HEK293 (cell line): ENCODE data around the gene AHCY.

ENCODE experiments used
- CTCF ChIP-seq: fragments of 450-650 bp; formaldehyde crosslinking; IDR thresholded peaks from 2 replicates; pipeline ENCODE4 v1.5.1; 2016; ENCODE audit warnings: missing biosample characterization, missing genetic modification characterization
- KLF10 ChIP-seq: fragments of 450-650 bp; IDR thresholded peaks from 2 replicates; pipeline ENCODE4 v1.5.1; 2018; ENCODE audit warnings: missing biosample characterization, mild to moderate bottlenecking, missing genetic modification characterization
- MZF1 ChIP-seq: fragments of 450-650 bp; formaldehyde crosslinking; IDR thresholded peaks from 2 replicates; pipeline ENCODE4 v1.5.1; 2017; ENCODE audit warnings: missing biosample characterization, missing genetic modification characterization, borderline replicate concordance
- PRDM1 ChIP-seq: fragments of 450-650 bp; formaldehyde crosslinking; IDR thresholded peaks from 2 replicates; pipeline ENCODE4; 2016; ENCODE audit warnings: missing biosample characterization, missing genetic modification characterization
- TRIM28 ChIP-seq: IDR thresholded peaks from 2 replicates; pipeline ENCODE4 v1.6.1; 2011; ENCODE audit warnings: low read length, control low read depth, borderline replicate concordance
- YY1 ChIP-seq: fragments of 450-650 bp; formaldehyde crosslinking; IDR thresholded peaks from 2 replicates; pipeline ENCODE4 v1.5.1; 2018; ENCODE audit warnings: missing biosample characterization, missing genetic modification characterization
- ZFP37 ChIP-seq: fragments of 450-650 bp; formaldehyde crosslinking; IDR thresholded peaks from 2 replicates; pipeline ENCODE4 v1.5.1; 2016; ENCODE audit warnings: missing biosample characterization, missing genetic modification characterization
- ZNF274 ChIP-seq, 2 experiments: fragments of 200-500 bp in 1 of 2; fragments of 450-650 bp in 1 of 2; sonication (Bioruptor generic) in 1 of 2; formaldehyde crosslinking in 1 of 2; IDR thresholded peaks; 2 replicates each; pipeline versions ENCODE4 v1.5.1 to v1.6.1; 2014 to 2016; ENCODE audit warnings: borderline replicate concordance in 1 of 2, inconsistent platforms in 1 of 2, low read length in 1 of 2, missing biosample characterization in 1 of 2, missing genetic modification characterization in 1 of 2
- ZNF530 ChIP-seq: fragments of 450-650 bp; formaldehyde crosslinking; IDR thresholded peaks from 2 replicates; pipeline ENCODE4 v1.5.1; 2016; ENCODE audit warnings: low read depth, missing biosample characterization, missing genetic modification characterization
- ZNF558 ChIP-seq: fragments of 450-650 bp; formaldehyde crosslinking; IDR thresholded peaks from 2 replicates; pipeline ENCODE4 v1.5.1; 2016; ENCODE audit warnings: missing biosample characterization, missing genetic modification characterization
- ZNF561 ChIP-seq: fragments of 450-650 bp; IDR thresholded peaks from 2 replicates; pipeline ENCODE4 v1.5.1; 2018; ENCODE audit warnings: missing biosample characterization, missing genetic modification characterization, borderline replicate concordance
- TF ChIP-seq, protein P1 (sequence below): fragments of 450-650 bp; formaldehyde crosslinking; IDR thresholded peaks from 2 replicates; pipeline ENCODE4 v1.5.1; 2016; ENCODE audit warnings: missing biosample characterization, missing genetic modification characterization
- TF ChIP-seq, protein P2 (sequence below): fragments of 450-650 bp; formaldehyde crosslinking; IDR thresholded peaks from 2 replicates; pipeline ENCODE4 v1.5.1; 2016; ENCODE audit warnings: missing biosample characterization, missing genetic modification characterization

DNA sequence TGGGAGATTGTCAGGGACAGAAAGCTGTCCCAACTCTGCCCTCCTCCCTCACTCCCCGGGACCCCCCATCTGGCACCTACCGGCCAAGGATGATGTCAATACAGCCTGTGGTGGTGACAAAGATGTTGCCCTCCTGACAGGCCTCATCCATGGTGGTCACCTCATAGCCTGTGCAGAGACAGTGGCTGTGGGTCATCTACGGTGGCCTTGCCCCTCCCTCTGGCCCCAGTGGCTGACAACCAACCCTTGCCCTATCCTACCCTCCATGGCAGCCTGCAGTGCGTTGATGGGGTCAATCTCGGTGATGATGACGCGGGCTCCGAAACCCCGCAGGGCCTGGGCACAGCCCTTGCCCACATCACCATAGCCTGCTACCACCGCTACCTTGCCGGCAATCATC lies 12.7 kb downstream of the AHCY start:
- TF ChIP-seq ZNF558 (tag by site-specific recombination) (no peak), ZNF274 (IDR thresholded peaks at IDR 0.05; ENCODE audit: low read length) (no peak), ZNF274 (tag by site-specific recombination; IDR thresholded peaks at IDR 0.05; ENCODE audit: borderline replicate concordance) (no peak), CTCF (no peak), ZNF561 (tag by site-specific recombination) (no peak), MZF1 (tag by site-specific recombination) (no peak), KLF10 (tag by site-specific recombination) (no peak), PRDM1 (tag by site-specific recombination) (no peak), ZFP37 (no peak), YY1 (tag by site-specific recombination) (no peak), ZNF530 (no peak), TRIM28 (no peak)
- TF ChIP-seq, protein P1, sequence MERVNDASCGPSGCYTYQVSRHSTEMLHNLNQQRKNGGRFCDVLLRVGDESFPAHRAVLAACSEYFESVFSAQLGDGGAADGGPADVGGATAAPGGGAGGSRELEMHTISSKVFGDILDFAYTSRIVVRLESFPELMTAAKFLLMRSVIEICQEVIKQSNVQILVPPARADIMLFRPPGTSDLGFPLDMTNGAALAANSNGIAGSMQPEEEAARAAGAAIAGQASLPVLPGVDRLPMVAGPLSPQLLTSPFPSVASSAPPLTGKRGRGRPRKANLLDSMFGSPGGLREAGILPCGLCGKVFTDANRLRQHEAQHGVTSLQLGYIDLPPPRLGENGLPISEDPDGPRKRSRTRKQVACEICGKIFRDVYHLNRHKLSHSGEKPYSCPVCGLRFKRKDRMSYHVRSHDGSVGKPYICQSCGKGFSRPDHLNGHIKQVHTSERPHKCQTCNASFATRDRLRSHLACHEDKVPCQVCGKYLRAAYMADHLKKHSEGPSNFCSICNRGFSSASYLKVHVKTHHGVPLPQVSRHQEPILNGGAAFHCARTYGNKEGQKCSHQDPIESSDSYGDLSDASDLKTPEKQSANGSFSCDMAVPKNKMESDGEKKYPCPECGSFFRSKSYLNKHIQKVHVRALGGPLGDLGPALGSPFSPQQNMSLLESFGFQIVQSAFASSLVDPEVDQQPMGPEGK, result no peak
- TF ChIP-seq, protein P2, sequence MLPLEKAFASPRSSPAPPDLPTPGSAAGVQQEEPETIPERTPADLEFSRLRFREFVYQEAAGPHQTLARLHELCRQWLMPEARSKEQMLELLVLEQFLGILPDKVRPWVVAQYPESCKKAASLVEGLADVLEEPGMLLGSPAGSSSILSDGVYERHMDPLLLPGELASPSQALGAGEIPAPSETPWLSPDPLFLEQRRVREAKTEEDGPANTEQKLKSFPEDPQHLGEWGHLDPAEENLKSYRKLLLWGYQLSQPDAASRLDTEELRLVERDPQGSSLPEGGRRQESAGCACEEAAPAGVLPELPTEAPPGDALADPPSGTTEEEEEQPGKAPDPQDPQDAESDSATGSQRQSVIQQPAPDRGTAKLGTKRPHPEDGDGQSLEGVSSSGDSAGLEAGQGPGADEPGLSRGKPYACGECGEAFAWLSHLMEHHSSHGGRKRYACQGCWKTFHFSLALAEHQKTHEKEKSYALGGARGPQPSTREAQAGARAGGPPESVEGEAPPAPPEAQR (tag by site-specific recombination), result no peak
